ENCODE data around the gene DGCR2.

GRCh38 chr22:18995327-18995711 is 126.9 kb downstream of the DGCR2 start:
- TF ChIP-seq GATA3 (IDR thresholded peaks at IDR 0.05; ENCODE audit: low read depth, low read length) (no peak), GATA2 (IDR thresholded peaks at IDR 0.05; ENCODE audit: low read depth, low read length) (no peak)
